ENCODE measurements around the gene ZNF774. TPM values are rescaled to one million over a fixed set of nuclear protein-coding genes. Genes with fewer than 3 reads are reported as not detected.
A peak's percentile ranks its signal among the peaks of the same experiment; 100 is the strongest.
"Not testable (repeated sequence)": the region's sequence is repeated elsewhere in the genome, so short reads cannot be mapped to it uniquely, and the experiment has no call there.

Gene ZNF774
- polyA plus RNA-seq (ENCODE audit: insufficient read length in 12 of 12) = 1 to 10 TPM in 10 of 12 donors, not detected in 2; 1.9 to 4.2 (median 3.1) TPM
- long read RNA-seq, donor 1, full-length matches to known transcripts = 4 of 4 reads
- long read RNA-seq, donor 1, partial matches to known transcripts = 0 of 4 reads
- long read RNA-seq, donor 1, other reads (novel, unspliced or antisense) = 0 of 4 reads
- long read RNA-seq, donor 2, full-length matches to known transcripts = 1 of 1 reads
- long read RNA-seq, donor 2, partial matches to known transcripts = 0 of 1 reads
- long read RNA-seq, donor 2, other reads (novel, unspliced or antisense) = 0 of 1 reads
- long read RNA-seq, donor 3 = 0 reads
- long read RNA-seq, donor 4 = 0 reads
- long read RNA-seq, donor 5, partial matches to known transcripts = 0 of 2 reads
- long read RNA-seq, donor 5, other reads (novel, unspliced or antisense) = 0 of 2 reads
- long read RNA-seq, donor 6 = 0 reads
- long read RNA-seq, donor 7 = 0 reads
- long read RNA-seq, donor 8, full-length matches to known transcripts = 1 of 1 reads
- long read RNA-seq, donor 8, partial matches to known transcripts = 0 of 1 reads
- long read RNA-seq, donor 8, other reads (novel, unspliced or antisense) = 0 of 1 reads
- long read RNA-seq, donor 9 = 0 reads
- long read RNA-seq, donor 10, full-length matches to known transcripts = 2 of 2 reads
- long read RNA-seq, donor 10, partial matches to known transcripts = 0 of 2 reads
- long read RNA-seq, donor 10, other reads (novel, unspliced or antisense) = 0 of 2 reads
- long read RNA-seq, donor 11 = 0 reads

- DNase-seq = peak; percentile 96
Measured at GRCh38 chr15:90352107-90352893, at the start of gene ZNF774. Gene ZNF774, plus strand, starts transcription at chr15:90352284. Its CDS starts 2,377 bp downstream, at chr15:90354661.

- not testable (repeated sequence) for DNase-seq
Measured at GRCh38 chr15:90305355-90305754, 46.7 kb upstream of the ZNF774 start.

- DNase-seq = no peak
Measured at GRCh38 chr15:90305932-90306331, 46.2 kb upstream of the ZNF774 start.

- DNase-seq = no peak
Measured at GRCh38 chr15:90306560-90306959, 45.5 kb upstream of the ZNF774 start.

- no peak for DNase-seq
Measured at GRCh38 chr15:90307661-90308060, 44.4 kb upstream of the ZNF774 start.

- DNase-seq = no peak
Measured at GRCh38 chr15:90309020-90309419, 43.1 kb upstream of the ZNF774 start.

GRCh38 chr15:90315278-90315982 lies 36.7 kb upstream of the ZNF774 start:
- DNase-seq = peak; percentile 34

- no peak for DNase-seq
Measured at GRCh38 chr15:90316139-90316538, 35.9 kb upstream of the ZNF774 start.

- no peak for DNase-seq
Measured at GRCh38 chr15:90318591-90318990, 33.5 kb upstream of the ZNF774 start.

- DNase-seq = peak; percentile 91
Measured at GRCh38 chr15:90320062-90320884, 31.8 kb upstream of the ZNF774 start.

- no peak for DNase-seq
Measured at GRCh38 chr15:90320885-90321278, 31.2 kb upstream of the ZNF774 start.

GRCh38 chr15:90322538-90322937 lies 29.5 kb upstream of the ZNF774 start:
- DNase-seq = no peak

GRCh38 chr15:90325726-90326125 lies 26.4 kb upstream of the ZNF774 start:
- DNase-seq = no peak

- no peak for DNase-seq
Measured at GRCh38 chr15:90326441-90326840, 25.6 kb upstream of the ZNF774 start.

- DNase-seq = no peak
Measured at GRCh38 chr15:90327311-90327710, 24.8 kb upstream of the ZNF774 start.

- no peak for DNase-seq
Measured at GRCh38 chr15:90334304-90334731, 17.8 kb upstream of the ZNF774 start.

GRCh38 chr15:90336705-90337141 lies 15.4 kb upstream of the ZNF774 start:
- DNase-seq = no peak

- DNase-seq = no peak
Measured at GRCh38 chr15:90337256-90337655, 14.8 kb upstream of the ZNF774 start.

- no peak for DNase-seq
Measured at GRCh38 chr15:90338532-90338931, 13.6 kb upstream of the ZNF774 start.

GRCh38 chr15:90340345-90340744 lies 11.7 kb upstream of the ZNF774 start:
- DNase-seq = no peak

All from muscle of arm (tissue), 14 donors.